GOT3 (cell line): ENCODE results near the gene CSTF3.

Experiments
- DNase-seq: peaks from one replicate; lab custom pipeline; 2025; ENCODE audit warnings: mixed read lengths; lab: John Stamatoyannopoulos, UW

Gene CSTF3

DNA sequence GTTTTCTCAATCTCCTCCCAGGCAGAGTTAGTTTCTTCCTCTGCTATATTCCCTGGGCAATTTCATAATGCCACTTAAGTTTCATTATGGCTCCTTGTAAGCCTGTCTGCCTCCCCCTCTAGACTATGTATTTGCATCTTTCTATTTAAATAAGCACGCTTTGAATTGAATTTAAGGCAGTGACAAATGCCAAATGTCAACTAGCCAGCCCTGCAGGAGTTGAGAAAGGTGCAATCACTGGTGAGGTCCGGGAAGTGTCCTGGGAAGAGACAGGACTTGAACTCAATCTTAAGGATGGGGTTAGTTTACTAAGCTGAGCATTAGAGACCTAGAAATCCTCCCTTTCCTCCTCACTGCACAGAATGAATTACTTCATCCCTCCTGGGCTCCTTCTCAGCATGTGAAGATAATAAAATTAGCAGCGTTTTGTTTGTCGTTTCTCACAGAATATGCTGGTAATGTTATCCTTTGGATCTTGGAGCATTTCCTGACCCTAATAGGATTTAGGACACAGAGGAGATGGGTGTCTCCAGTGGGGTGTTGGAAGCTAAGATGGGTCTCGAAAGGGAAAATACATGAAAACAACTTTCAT, 120.3 kb downstream of the CSTF3 start:
- DNase-seq: no peak

DNA sequence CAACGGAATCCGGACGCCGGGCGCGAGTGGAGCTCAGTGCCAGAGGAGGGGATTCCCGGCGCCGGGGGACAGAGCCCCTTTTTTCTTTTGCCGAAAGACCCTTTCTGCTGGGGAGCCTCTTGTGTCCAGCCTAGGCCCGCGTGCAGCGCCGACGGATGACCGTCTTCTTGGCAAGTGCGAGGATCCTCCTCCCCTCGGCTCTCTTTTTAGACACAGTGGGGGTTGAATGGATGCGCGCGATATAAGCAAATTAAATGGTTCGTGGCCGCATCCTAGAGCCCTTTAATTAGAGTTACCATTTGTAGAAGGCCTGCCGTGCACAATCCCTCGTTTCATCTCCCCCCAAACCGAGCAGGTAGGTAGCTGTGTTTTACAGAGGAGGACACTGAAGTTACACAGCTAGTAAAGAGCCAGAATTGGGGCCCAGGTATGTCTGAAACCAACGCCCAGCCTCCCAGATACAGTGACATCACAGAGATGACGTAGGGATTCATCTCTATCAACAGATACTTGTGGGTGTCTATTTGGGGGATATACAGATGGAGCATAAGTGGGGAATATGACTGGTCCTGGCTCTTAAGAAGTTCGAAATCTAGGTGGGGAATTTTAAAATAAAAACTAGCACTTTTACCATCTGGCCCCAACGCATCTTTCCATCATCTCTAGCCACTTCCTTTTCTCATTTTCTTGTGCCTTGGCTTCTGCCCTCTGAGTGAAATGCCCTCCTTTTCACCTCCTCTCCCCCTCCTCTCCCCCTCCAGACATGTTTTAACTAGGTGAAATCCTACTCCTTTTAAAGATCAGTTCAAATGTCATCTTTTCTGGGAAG, 121.0 kb downstream of the CSTF3 start:
- no peak for DNase-seq

DNA sequence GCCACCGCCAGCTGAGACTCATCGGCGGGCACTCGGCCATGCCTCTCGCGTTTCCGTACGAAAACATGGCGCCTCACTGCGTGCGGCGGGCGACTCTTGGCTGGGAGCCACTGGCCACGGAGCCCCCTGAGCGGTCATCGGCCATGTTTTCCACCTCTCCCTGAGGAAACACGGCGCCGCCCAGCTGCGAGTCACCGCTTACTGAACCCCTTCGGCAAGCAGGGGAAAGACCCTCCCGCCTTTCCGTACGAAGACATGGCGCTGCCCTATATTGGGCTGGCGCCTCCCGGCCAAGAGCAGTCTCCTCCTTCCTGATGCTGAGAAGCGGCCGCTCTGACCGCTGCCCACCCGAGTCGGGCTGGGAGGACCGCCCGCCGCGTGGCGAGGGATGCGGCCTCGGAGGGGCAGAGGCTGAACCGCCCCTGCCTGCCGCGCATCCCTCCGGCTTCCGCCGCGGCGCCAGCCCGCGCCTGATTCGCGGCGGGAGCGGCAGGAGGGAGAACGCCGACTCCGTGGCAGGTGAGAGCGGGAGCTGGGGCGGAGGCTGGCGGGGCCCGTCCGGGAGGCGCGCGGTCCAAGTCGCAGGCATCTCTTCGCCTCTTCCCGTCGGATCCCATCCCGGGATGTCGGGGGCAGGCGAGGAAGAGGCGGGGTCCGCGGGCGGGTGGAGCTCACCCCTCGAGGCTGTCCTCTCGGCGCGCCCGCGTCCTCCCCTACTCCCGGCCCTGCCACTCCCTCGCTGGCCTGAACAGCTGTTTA, 121.8 kb downstream of the CSTF3 start, which contains the start of gene TCP11L1:
TSS of gene TCP11L1 (plus strand) at position 299 of the 759 bp plus-strand sequence. CDS start 4,202 bp downstream, outside the sequence.
- peak; percentile 87 for DNase-seq

DNA sequence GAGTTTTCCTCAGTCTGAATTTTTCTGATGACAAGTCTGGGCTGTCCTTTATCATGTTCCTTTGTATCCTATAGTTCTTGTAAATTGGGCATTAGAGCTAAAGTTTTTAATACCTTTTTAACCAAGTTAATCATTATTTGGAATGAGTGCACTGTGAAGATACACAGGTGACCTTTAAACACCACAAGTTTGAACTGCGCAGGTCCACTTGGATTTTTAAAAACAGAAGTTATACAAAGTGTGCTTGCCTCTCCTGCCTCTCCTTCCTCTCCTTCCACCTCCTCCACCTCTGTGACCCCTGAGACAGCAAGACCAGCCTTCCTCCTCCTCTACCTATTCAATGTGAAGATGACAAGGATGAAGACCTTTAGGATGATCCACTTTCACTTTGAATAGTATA, 126.3 kb downstream of the CSTF3 start:
- no peak for DNase-seq
